HG03066 (cell line): ENCODE results near the gene IL25.
"Not testable (repeated sequence)": the region's sequence is repeated elsewhere in the genome, so short reads cannot be mapped to it uniquely, and the experiment has no call there.

Experiments used
- ATAC-seq: cut with Tn5 transposase; IDR thresholded peaks from one replicate; pipeline ENCODE4 v1.9.1; 2021; ENCODE audit warnings: low read depth; ENCODE audit not compliant: unreplicated experiment

The IL25 gene

DNA sequence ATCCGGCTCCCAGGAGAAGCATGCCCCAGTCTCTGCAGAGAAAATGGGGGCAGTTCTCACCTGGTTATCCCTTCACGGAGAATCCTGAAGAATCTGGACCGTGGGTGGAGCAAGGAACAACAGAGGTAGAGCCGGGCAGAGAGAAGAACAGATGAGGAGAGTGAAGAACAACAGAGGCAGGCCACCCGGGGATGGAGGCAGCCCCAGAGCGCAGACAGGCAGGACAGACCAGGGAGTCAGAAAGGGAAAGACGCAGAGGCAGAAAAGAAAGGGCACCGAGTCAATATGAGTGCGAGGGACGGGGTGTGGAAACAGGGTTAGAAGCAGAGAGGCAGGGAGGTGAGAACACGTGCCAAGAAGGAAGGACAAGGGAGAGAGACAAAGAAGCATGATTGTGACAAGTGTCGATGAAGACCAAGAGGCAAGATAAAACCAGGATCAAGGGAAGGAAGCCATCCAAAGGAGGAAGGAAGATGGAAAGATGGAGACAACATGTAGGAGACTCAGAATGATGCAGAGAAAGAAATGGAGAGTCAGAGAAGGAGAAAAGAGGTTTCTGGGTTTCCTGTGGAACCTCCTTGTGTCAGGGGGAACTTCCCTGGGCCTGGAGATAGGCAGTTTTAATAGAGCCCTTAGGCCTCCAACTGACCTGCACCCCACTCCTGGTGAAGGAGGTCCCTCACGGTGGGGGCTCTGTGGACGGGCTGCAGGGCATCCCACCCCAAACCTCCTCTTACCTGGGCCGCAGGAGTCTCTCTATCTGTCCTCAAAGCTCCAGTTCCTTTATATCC lies 35.1 kb downstream of the IL25 start, which contains the start of gene MYH6:
Gene MYH6 (minus strand): TSS at position 758 of the 791 bp plus-strand sequence. CDS start 1,050 bp downstream, outside the sequence.
- ATAC-seq = no peak

DNA sequence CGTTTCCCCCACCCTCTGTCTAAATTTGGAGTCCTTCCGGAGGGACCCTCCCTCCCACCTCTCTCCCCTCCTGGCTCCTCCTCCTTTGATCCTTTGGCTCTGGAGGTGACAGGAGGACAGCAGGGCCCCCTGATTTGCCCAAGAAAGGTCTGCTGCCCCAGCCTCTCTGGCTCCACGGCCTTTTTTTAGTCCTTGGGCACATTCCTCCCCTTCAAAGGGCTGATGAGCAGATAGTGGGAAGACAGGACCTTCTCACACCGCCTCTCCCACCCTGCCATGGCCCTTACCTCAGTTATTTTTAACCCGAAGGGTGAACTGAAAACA lies 35.7 kb downstream of the IL25 start:
- no peak for ATAC-seq

DNA sequence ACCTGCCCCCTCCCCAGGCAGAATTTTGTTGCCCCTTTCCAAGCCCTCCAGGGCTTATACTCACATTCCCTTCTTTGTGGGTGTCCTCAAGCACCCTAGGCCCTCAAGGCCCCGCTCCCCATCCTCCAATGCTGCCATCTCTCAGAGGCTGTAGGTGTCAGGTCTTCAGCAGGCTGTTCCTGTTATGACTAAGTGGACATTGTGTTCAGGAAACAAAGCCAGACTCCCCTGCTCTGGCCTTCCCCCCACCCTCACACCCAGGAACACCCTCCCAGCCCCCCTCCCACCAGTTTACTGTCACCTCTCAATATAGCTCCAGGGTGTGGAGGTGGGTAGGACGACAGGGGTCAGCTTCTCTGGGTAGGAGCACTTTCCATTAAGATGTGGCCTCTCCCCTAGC lies 36.9 kb downstream of the IL25 start:
- ATAC-seq = no peak

DNA sequence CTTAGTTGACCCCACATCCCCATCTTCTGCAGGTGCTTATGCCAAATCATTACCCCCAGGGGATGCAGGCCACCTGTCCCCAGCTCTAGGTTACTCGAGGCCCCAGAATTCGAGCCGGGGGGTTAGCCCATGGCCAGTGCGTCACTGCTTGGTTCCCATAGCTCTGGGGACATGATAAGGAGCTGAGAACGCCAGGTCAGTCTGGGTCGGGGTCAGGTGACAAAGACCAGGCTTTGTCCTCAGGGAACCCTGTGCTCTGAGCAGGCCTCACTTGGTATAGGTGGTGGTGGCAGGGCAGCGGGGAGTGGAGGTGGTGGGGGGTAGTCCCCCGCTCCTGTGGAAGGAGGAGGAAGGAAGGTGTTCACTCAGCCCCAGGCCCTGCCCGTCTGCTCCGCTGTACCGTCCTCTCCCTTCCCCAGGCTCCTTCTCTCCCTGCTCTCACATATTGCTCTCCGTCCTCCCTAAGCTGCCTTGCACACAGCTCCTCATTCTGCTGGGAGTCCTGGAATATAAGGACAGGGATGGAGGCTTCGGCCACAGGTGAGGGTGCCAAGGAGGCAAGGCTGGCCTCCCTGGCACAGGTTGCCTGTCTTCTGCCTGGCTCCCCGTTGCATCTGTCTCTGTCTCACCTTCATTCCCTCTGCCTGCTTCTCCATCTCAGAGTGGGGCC lies 37.5 kb downstream of the IL25 start:
- no peak for ATAC-seq

DNA sequence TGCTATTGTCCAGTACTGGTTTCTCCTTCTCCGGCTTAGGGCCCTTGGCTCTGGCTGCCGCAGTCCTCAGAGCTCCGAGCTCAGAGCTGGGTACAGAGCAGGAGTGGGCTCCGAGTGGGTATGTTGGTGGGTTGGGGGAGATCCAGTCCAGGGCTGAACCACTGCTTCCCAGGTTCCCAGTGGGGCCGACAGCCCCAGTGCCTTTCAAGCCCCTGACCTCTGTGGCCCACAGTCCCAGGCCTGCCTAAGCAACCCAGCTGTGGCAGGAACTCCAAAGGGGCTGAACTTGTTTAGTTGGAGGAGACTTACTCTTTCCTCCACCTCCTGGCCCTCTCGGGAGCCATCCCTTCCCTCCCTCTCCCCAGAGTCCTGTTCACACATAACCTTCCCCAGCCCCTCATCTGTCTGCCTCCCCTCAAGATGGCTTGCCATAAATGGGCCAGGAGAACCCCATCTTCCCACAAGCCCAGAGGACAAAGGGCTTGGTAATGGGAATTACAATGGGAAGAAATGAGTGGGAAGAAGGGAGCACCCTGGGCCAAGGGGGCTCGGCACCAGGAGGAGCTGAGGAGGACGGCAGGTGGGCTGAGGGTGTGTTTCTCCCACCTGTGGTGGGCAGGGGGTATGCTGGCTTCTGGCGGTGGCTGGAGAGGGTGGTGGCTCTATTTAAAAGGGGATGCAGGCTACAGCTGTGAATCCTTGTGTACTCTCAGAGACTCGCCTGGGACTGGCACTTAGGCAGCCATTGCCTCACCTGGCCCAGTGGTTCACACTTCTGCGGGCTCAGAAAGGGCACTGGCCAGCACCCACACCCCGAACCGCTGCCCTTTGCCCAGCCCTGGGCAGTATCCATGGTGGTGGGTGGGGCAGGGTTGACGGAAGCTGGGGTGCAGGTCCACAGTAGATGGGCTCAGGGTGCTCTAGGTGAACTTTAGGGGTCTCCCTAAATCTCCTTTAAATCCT lies 39.2 kb downstream of the IL25 start:
- no peak for ATAC-seq

DNA sequence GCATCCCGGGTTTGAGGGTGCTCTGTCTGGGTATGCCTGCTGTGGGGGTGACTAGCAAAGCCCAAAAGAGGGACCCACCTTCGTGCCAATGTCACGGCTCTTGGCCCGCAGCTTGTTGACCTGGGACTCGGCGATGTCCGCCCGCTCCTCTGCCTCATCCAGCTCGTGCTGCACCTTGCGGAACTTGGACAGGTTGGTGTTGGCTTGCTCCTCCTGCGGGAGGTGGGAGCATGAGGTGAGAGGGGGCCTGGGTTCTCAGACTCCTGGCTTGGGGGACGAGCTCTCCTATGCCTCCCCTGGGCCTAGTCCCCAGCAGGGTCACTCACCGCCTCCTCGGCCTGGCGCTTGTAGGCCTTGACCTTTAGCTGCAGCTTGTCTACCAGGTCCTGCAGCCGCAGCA lies 41.1 kb downstream of the IL25 start:
- ATAC-seq = no peak

DNA sequence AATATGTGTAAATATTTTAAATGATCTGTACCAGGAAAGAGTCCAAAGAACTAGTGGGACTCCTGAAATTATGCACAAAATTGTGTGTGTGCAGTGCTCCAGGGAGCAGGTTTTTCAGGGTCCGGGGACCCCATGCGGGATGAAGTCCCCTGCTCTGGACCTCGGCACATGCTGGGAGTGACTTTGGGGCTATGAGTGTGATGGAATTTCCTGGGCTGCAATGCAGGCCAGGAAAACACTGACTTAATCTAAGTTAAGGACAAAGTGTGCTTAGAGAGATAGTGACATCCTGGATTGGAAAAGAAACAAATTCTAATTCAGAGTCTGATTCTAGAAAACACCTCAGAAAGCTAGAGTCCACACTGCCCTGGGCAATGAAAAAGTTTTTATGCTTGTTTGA lies 41.6 kb downstream of the IL25 start:
- ATAC-seq = no peak

DNA sequence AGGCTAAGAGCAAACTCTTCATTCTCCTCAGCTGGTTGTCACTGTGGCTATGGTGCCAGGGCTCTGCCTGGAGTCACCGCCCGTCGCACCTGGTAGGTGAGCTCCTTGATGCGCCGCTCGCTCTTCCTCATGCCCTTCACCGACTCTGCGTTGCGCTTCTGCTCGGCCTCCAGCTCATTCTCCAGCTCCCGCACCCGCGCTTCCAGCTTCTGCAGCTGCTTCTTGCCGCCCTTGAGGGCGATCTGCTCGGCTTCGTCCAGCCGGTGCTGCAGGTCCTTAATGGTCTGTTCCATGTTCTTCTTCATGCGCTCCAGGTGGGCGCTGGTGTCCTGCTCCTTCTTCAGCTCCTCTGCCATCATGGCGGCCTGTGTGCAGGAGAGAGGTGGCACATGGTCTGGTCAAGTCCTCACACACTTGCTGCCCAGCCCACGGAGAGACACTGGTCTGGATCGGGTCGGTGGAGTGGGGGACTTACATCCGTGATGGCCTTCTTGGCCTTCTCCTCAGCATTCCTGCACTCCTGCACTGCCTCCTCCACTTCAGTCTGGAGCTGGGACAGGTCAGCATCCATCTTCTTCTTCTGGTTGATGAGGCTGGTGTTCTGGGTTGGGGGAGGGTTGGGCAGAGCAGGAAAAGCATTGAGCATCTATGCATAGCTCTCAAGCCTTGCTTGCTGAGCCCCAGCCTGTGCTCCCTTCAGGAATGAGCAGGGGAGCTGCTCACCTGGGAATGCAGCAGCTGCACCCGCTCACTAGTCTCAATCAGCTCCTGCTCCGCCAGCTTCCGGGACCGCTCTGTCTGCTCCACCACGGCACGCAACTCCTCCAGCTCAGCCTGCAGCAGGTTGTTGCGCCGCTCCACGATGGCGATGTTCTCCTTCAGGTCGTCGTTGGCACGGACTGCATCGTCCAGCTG lies 42.6 kb downstream of the IL25 start:
- ATAC-seq = no peak

DNA sequence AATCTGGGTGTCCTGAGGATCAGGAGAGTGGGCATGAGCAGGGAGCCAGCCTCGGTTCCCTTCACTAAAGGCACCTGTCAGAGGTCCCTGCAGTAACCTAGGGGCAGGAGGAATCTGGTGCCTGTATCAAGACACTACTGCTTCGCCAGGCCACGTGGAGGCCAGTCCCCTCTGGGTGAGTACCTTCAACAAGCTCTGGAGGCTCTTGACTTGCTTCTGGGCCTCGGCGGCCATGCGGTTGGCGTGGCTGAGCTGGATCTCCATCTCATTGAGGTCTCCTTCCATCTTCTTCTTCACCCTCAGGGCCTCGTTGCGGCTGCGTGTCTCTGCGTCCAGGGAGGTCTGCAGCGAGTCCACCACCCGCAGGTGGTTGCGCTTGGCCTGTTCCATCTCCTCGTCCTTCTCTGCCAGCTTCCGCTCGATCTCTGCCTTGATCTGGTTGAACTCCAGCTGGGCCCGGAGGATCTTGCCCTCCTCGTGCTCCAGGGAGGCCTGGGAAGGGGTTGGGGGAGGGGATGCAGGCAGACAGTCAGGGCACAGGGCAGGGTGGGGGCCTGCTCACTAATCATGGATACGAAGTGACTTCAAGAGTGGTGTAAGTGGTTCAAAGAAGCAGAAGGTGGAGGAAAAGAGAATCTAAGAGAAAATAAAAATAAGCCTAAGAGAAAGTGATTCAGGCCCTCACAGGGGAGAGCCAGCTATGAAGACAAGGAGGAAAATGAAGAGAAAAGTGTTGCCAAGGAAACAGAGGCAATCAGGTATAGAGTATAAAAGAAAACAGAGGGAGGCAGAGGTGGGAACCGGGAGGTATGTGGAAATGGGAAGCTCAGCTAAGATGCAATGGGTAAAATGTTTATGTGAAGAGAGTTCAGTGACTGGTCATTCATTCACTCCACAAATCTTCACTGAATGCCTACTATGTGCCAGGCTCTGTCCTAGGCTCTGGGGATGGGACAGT lies 43.5 kb downstream of the IL25 start:
- ATAC-seq = no peak

DNA sequence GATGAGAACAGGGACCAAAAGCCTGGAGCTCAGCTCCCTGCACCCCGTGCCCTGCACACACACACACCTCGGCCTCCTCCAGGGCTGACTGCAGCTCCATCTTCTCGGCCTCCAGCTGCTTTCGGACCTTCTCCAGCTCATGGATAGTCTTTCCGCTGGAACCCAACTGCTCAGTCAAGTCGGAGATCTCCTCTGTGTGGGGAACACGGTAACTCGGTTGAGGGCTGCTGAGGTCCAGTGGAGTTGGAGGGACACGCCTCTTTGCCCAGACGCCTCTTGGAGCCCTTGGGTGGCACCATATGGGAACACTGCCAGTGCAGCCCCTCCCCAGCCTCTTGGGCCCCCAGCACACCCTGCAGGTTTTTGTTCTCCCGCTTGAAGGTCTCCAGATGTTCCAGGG lies 44.2 kb downstream of the IL25 start:
- ATAC-seq = no peak

DNA sequence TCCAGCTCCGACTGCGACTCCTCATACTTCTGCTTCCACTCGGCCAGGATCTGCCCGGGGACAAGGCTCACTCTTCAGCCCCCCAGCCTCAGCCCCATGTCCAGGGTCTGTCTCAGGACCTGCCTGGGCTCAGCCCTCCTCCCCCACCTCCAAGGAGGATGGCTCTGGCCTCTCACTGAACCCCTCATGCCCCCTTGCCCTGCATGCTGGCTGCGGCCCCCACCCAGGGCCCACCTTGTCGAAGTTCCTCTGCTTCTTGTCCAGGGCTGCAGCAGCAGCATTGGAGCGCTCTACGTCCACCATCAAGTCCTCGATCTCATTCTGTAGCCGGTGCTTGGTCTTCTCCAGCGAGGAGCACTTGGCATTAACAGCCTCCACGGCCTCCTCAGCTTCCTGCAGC lies 44.7 kb downstream of the IL25 start:
- not testable (repeated sequence) for ATAC-seq

DNA sequence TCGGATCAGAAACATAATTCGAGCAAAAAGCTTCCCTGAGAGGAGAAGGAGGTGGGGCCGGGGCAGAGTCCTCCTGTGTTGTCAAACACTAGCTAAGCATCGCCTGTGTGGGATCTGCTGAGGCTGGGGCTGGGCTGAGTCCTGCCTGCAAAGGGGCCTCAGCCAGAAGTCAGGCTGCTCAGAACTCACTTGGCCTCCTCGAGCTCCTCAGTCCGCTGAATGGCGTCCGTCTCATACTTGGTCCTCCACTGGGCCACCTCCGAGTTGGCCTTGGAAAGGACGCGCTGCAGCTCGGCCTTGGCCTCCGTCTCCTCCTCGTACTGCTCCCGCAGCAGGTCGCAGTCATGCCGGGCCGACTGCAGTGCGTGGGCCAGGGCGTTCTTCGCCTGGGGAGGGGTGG lies 45.4 kb downstream of the IL25 start:
- ATAC-seq = no peak

DNA sequence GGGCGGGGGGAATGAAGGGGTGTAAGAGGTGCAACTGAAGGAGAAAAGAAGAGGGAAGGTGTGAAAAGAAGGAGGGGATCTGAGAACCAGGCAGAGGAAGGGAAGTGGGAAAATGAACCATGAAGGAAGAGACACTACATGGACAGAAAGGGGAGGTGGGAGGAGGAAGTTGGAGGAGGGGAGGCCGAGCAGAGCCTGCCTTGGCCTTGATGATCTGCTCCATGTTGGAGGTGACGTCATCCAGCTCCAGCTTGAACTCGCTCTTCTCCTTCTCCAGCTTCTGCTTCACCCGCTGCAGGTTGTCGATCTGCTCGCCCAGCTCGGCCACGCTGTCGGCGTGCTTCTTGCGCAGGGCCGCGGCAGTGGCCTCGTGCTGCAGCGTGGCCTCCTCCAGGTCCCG lies 47.0 kb downstream of the IL25 start:
- ATAC-seq = not testable (repeated sequence)

DNA sequence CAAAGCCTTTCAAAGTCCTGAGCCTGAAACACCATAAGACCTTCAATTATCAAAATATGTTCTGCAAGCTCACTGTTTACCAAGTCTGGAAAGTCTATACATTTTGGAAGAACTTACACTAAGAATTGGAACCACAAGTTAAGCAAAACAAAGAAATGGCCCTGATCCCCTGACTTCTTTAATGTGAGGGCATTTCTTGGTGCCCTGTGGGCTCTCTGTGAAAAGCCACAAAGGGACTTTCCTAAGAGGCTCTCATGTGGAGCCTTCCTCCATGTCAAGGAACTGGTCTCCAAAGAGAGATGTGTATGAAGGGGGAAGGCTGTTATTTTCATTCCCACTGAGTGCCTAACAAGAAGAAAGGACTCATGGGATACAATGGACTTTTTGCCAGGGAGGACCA lies 49.0 kb downstream of the IL25 start:
- ATAC-seq = no peak

DNA sequence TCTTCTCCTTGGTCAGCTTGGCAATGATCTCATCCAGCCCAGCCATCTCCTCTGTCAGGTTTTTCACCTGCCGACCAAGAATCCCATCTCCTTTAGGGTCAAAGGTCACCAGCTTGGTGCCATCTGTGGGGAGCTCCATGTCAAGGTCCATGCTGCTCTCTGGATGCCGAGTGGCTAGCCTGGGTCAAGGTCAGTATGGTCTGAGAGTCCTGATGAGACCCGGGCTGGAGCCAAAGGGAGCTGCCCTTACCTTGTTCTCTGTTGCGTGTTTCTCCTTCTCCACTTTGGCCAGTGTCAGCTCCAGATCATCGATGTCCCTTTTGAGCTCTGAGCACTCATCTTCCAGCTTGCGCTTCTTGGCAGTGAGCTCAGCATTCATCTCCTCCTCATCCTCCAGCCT lies 51.0 kb downstream of the IL25 start:
- no peak for ATAC-seq

DNA sequence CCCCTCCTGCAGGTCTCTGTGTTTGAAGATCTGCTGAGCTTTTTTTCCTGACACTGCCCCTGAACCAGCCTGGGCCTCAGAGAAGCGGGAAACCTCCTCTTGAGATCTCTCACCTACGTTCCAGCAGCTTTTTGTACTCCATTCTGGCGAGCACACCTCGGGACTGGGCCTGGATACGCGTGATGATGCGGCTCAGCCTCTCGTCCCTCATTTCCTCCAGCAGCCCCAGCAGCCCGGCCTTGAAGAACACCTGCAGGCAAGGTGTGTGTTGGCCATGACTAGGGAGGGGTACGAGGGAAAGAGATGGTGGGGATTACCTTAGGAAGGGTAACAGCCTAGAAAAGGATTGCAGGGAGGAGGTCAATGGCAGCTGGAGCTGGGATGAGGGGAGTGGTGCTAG lies 52.6 kb downstream of the IL25 start:
- no peak for ATAC-seq

DNA sequence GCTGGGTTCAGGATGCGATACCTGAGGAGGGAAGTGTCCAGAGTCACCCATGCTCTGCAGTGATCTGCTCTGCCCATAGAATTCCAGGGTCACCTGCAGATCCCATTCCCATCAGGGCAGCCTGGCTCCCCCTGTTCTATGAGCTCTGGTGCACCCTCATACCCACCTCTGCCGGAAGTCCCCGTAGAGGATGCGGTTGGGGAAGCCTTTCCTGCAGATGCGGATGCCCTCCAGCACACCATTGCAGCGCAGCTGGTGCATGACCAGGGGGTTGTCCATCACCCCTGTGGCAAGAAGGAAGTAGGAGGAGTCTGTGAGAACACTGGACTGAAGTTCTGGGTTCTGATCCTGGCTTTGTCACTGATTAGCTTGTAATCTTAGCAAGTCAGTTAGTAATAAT lies 53.2 kb downstream of the IL25 start:
- not testable (repeated sequence) for ATAC-seq
